Retinal pigment epithelial cell (primary cell): ENCODE measurements around the gene PAFAH1B1.
"Not testable (repeated sequence)": the region's sequence is repeated elsewhere in the genome, so short reads cannot be mapped to it uniquely, and the experiment has no call there.

Source experiments
- DNase-seq: peaks from one replicate; pipeline ENCODE4 v3.0.0-alpha.2; 2010; ENCODE audit warnings: low read depth
- H3K4me3 ChIP-seq: 2 replicates; pipeline ENCODE4 v1.5.1; 2011; ENCODE audit warnings: mild to moderate bottlenecking, low read length, control low read depth, moderate library complexity
- CTCF ChIP-seq: conservative IDR thresholded peaks from 2 replicates; pipeline ENCODE4 v1.5.1; 2011; ENCODE audit warnings: low read depth, low read length, control low read depth, inconsistent platforms

The PAFAH1B1 gene

GRCh38 chr17:2560658-2561057 lies 32.8 kb upstream of the PAFAH1B1 start:
- no peak for TF ChIP-seq CTCF
- H3K4me3 ChIP-seq: no peak overlapping the region
- no peak for DNase-seq

- no peak overlapping the region for H3K4me3 ChIP-seq
- no peak for DNase-seq
- no peak for TF ChIP-seq CTCF
Observed at GRCh38 chr17:2562162-2562858, 31.1 kb upstream of the PAFAH1B1 start.

DNA sequence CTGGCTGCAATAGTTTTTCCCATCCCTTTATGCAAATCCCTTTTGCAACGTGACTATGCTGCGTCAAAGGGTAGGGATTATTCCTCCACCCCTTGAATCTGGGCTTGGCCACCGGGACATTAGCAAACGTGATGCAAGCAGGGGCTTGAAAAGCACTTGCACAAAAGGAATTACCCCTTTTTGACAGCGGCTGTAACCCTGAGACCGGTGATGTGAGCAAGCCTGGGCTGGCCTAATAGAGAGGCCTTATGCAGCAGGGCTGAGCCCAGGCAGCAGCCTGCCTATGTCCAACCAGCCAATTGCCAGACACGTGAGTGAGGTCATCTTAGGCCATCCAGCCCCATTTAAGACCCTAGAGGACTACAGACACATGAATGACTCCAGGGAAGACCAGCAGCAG lies 30.4 kb upstream of the PAFAH1B1 start:
- TF ChIP-seq CTCF: no peak
- no peak overlapping the region for H3K4me3 ChIP-seq

GRCh38 chr17:2563543-2563942 lies 29.9 kb upstream of the PAFAH1B1 start:
- no peak overlapping the region for H3K4me3 ChIP-seq
- TF ChIP-seq CTCF: no peak
- DNase-seq: no peak

More for the DNA sequence above, 30.4 kb upstream of the PAFAH1B1 start:
- DNase-seq: peak; percentile 42

GRCh38 chr17:2564877-2565276 lies 28.6 kb upstream of the PAFAH1B1 start:
- no peak overlapping the region for H3K4me3 ChIP-seq
- DNase-seq: no peak
- TF ChIP-seq CTCF: no peak

DNA sequence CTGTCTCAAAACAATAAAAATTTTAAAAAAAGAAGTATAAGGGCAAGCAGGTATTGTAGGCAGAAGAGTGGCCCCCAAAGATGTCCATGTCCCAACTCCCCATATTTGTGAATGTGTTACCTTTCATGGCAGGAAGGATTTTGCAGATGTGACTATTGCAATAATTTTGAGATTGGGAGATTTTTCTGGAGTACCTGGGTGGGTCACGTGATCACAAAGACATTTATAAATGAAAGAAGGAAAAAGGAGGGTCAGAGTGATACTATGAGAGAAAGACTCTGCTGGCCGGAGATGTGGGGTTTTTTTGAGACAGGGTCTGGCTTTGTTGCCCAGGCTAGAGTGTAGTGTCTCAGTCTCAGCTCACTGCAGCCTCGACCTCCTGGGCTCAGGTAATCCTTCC lies 27.4 kb upstream of the PAFAH1B1 start:
- H3K4me3 ChIP-seq: no peak overlapping the region
- DNase-seq: no peak
- TF ChIP-seq CTCF: no peak

- no peak for TF ChIP-seq CTCF
Observed at GRCh38 chr17:2571523-2572303, 21.7 kb upstream of the PAFAH1B1 start.

DNA sequence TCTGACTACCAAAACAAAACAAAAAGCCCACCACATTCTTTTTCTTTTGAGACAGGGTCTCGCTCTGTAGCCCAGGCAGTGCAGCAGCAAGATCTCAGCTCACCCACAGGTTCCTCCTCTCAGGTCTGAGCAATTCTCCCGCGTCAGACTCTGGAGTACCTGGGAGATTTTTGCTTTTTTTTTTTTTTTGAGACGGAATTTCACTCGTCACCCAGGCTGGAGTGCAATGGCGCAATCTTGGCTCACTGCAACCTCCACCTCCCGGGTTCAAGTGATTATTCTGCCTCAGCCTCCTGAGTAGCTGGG lies 21.2 kb upstream of the PAFAH1B1 start:
- H3K4me3 ChIP-seq, DNase-seq: not testable (repeated sequence)

More at GRCh38 chr17:2571523-2572303, 21.7 kb upstream of the PAFAH1B1 start:
- H3K4me3 ChIP-seq: no peak overlapping the region
- DNase-seq: no peak
